OCI-LY7 (cell line): ENCODE data around the gene WNK2. TPM values are rescaled to one million over a fixed set of nuclear protein-coding genes. Genes with fewer than 3 reads are reported as not detected.

Experiments used
- BruUV-seq: library from RNA; stranded (reverse); fragments of 400-500 nt; replicated peaks from 2 replicates; lab custom pipeline; 2021; lab: Mats Ljungman, UMichigan
- CTCF ChIA-PET: fragments of 300-600 bp; sonication (Branson Sonifier 250); formaldehyde crosslinking; loops from one replicate; lab custom pipeline; 2022; ENCODE audit warnings: antibody characterized with exemption; ENCODE audit not compliant: unreplicated experiment; lab: Charles Lee
- POLR2A ChIA-PET: fragments of 300-600 bp; sonication (Branson Sonifier 250); formaldehyde crosslinking; loops from one replicate; lab custom pipeline; 2022; ENCODE audit warnings: antibody characterized with exemption; lab: Charles Lee
- DNase-seq: peaks from one replicate; pipeline ENCODE4 v3.0.0-alpha.2; 2015; ENCODE audit warnings: low spot score
- H2AFZ ChIP-seq: fragments of 200-600 bp; sonication (generic), shearing (Covaris generic); 2 replicates; pipeline ENCODE4 v1.6.1; 2014; ENCODE audit warnings: mild to moderate bottlenecking, antibody characterized with exemption, low read length, moderate library complexity
- H3K27ac ChIP-seq: fragments of 200-600 bp; sonication (generic); 2 replicates; pipeline ENCODE4 v1.5.1; 2014; ENCODE audit warnings: mixed run types, low read depth, mild to moderate bottlenecking, moderate library complexity, low read length, inconsistent platforms; ENCODE audit not compliant: poor library complexity, severe bottlenecking
- H3K36me3 ChIP-seq: fragments of 200-600 bp; sonication (generic); 2 replicates; pipeline ENCODE4 v1.6.1; 2014; ENCODE audit warnings: mild to moderate bottlenecking, antibody characterized with exemption, low read length, moderate library complexity, mixed read lengths; ENCODE audit not compliant: insufficient read depth
- H3K4me1 ChIP-seq: fragments of 200-600 bp; sonication (generic); 2 replicates; pipeline ENCODE4 v1.5.1; 2014; ENCODE audit warnings: mild to moderate bottlenecking, low read length; ENCODE audit not compliant: insufficient read depth, poor library complexity, severe bottlenecking
- H3K4me2 ChIP-seq: fragments of 200-600 bp; sonication (generic); 2 replicates; pipeline ENCODE4 v1.6.1; 2014; ENCODE audit warnings: mild to moderate bottlenecking, low read length
- H3K4me3 ChIP-seq: fragments of 200-600 bp; sonication (generic); 2 replicates; pipeline ENCODE4 v1.5.1; 2014; ENCODE audit warnings: mild to moderate bottlenecking, low read depth, low read length; ENCODE audit not compliant: poor library complexity, severe bottlenecking
- H3K79me2 ChIP-seq: fragments of 200-600 bp; sonication (generic); 2 replicates; pipeline ENCODE4 v1.6.1; 2016; ENCODE audit warnings: low read depth, mild to moderate bottlenecking, low read length, moderate library complexity, mixed read lengths; ENCODE audit not compliant: insufficient read depth
- H3K9me2 ChIP-seq: fragments of 200-600 bp; sonication (generic); 2 replicates; pipeline ENCODE4 v1.6.1; 2016; ENCODE audit warnings: mild to moderate bottlenecking, low read length, mixed read lengths; ENCODE audit not compliant: insufficient read depth
- H3K9me3 ChIP-seq: fragments of 200-600 bp; sonication (generic); 2 replicates; pipeline ENCODE4 v1.6.1; 2014; ENCODE audit warnings: mild to moderate bottlenecking, mixed run types, low read length, mixed read lengths
- H4K20me1 ChIP-seq: fragments of 200-600 bp; sonication (generic); 2 replicates; pipeline ENCODE4 v1.6.1; 2014; ENCODE audit warnings: mild to moderate bottlenecking, antibody characterized with exemption, low read length, moderate library complexity, mixed read lengths; ENCODE audit not compliant: insufficient read depth
- EZH2phosphoT487 ChIP-seq: fragments of 200-600 bp; sonication (generic); IDR thresholded peaks from 2 replicates; pipeline ENCODE4 v1.6.1; 2018; ENCODE audit warnings: low read depth, borderline replicate concordance, mild to moderate bottlenecking, mixed run types, antibody characterized with exemption, low read length, moderate library complexity, mixed read lengths
- intact Hi-C: fragments of 100-400 bp; cut with micrococcal nuclease; formaldehyde crosslinking; loops from one replicate; pipeline ENCODE4 v1.10.0; 2022; ENCODE audit not compliant: unreplicated experiment
- total RNA-seq, 2 experiments: library from RNA; depleted of rRNA in 1 of 2; stranded (reverse); fragments of >200 nt in 1 of 2; shearing (Covaris generic) in 1 of 2; gene quantifications; 2 replicates each; pipeline ENCODE4 v1.2.3, GENCODE V29; 2014 to 2022
- TF ChIP-seq, protein P1 (sequence below): fragments of 200-600 bp; sonication (generic); conservative IDR thresholded peaks from 2 replicates; pipeline ENCODE4 v1.5.1; 2014; ENCODE audit warnings: mild to moderate bottlenecking, antibody characterized with exemption, low read length, moderate library complexity, mixed read lengths

The WNK2 gene
- total RNA-seq, 2 experiments from 2014 or later, result 142 to 194 TPM

DNA sequence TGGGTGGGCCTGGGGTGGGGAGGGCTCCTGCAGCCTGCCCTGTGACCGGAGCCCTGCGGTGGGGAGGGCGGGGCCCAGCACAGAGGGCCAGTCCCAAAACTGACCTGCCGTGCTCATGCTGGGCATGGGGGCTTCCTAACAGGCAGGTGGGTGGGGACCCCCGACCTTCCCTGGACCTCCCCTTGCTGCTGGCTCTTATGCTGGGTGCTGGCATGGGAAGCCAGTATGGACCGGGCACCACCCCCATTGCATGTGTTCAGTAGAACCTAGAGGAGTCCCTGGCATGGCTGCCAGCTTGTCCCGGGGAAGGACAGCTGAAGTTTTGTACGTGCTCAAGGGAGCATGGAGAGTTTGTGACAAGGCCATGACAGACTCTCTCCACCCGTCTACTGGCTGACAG, 37.1 kb downstream of the WNK2 start:
- no peak overlapping the region for H2AFZ ChIP-seq
- no peaks in the 10 kb centered on the region for H3K36me3 ChIP-seq
- no peaks in the 10 kb centered on the region for H4K20me1 ChIP-seq
- ChIA-PET POLR2A (no interaction called here), CTCF (no interaction called here)
- no TSS peak for BruUV-seq
- no peaks in the 10 kb centered on the region for H3K9me2 ChIP-seq
- H3K4me3 ChIP-seq, result no peak overlapping the region
- intact Hi-C loops, result no loop called here
- H3K9me3 ChIP-seq, result no peaks in the 10 kb centered on the region
- H3K27ac ChIP-seq, result no peak overlapping the region
- H3K79me2 ChIP-seq, result no peaks in the 10 kb centered on the region
- no peak overlapping the region for H3K4me2 ChIP-seq
- peaks cover 21% of the 10 kb centered on the region for H3K4me1 ChIP-seq
- DNase-seq, result no peak
- no peak for TF ChIP-seq EZH2phosphoT487
- TF ChIP-seq, protein P1, sequence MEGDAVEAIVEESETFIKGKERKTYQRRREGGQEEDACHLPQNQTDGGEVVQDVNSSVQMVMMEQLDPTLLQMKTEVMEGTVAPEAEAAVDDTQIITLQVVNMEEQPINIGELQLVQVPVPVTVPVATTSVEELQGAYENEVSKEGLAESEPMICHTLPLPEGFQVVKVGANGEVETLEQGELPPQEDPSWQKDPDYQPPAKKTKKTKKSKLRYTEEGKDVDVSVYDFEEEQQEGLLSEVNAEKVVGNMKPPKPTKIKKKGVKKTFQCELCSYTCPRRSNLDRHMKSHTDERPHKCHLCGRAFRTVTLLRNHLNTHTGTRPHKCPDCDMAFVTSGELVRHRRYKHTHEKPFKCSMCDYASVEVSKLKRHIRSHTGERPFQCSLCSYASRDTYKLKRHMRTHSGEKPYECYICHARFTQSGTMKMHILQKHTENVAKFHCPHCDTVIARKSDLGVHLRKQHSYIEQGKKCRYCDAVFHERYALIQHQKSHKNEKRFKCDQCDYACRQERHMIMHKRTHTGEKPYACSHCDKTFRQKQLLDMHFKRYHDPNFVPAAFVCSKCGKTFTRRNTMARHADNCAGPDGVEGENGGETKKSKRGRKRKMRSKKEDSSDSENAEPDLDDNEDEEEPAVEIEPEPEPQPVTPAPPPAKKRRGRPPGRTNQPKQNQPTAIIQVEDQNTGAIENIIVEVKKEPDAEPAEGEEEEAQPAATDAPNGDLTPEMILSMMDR, result no peak

DNA sequence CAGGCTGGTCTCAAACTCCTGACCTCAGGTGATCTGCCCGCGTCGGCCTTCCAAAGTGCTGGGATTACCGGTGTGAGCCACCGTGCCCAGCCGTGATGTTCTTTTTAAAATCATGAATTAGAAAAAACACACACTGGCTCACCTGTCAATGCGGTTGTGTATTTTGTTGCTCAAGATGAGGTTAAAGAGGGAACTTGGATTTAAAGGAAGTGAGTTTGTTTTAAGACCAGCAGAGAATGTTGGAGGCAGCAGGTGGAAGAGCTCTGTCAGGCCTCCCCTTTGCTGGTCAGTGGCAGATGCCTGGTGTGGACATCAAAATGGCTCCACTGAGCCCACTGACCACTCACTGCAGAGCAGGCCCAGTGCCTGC, 38.9 kb downstream of the WNK2 start:
- H3K4me2 ChIP-seq, result no peak overlapping the region
- CTCF ChIA-PET, result no interaction called here

More for the DNA sequence above, 38.9 kb downstream of the WNK2 start:
- Histone ChIP-seq H3K36me3 (no peaks in the 10 kb centered on the region), H3K9me3 (no peaks in the 10 kb centered on the region), H3K4me1 (peaks cover 21% of the 10 kb centered on the region), H3K4me3 (no peak overlapping the region), H3K79me2 (no peaks in the 10 kb centered on the region), H3K27ac (no peak overlapping the region), H2AFZ (no peak overlapping the region), H4K20me1 (no peaks in the 10 kb centered on the region), H3K9me2 (no peaks in the 10 kb centered on the region)
- DNase-seq, result no peak
- POLR2A ChIA-PET, result no interaction called here
- intact Hi-C loops, result no loop called here
- no peak for TF ChIP-seq EZH2phosphoT487
- TF ChIP-seq, protein P1, result no peak
- BruUV-seq, result no TSS peak
